Measurements from ENCODE around the gene CCNG2. TPM values are rescaled to one million over a fixed set of nuclear protein-coding genes. Genes with fewer than 3 reads are reported as not detected.

Gene CCNG2
- total and polyA plus RNA-seq, 4 donors, result 1.2 to 10.8 (median 4.1) TPM

GRCh38 chr4:77155631-77156452 is 1.2 kb upstream of the CCNG2 start:
- 34% methylated on average over 15 of the region's 15 CpGs for WGBS
- Histone ChIP-seq H3K27me3 (ENCODE audit: control insufficient read depth in 4 of 4, insufficient read depth in 4 of 4, low read length in 3 of 4) (no peaks in the 10 kb centered on the region), H3K27ac (ENCODE audit: low read depth in 1 of 2, low read length in 2 of 2) (peak overlapping the region in 1 of 2 donors; percentile 32), H3K36me3 (ENCODE audit: control insufficient read depth in 4 of 4, insufficient read depth in 3 of 4, low read depth in 1 of 4, low read length in 3 of 4) (peaks cover 0 to 5% (median 0%) of the 10 kb centered on the region in 4 donors), H3K9ac (ENCODE audit: low read depth in 1 of 2, low read length in 2 of 2) (peak overlapping the region; percentile 5 to 23), H3K4me3 (ENCODE audit: low read depth in 1 of 3, low read length in 3 of 3) (peak overlapping the region; percentile 69 to 96 (median 74)), H3K9me3 (ENCODE audit: control insufficient read depth in 4 of 4, low read length in 3 of 4) (no peaks in the 10 kb centered on the region), H3K4me1 (ENCODE audit: control insufficient read depth in 4 of 4, insufficient read depth in 4 of 4, low read length in 3 of 4) (peaks cover 0 to 25% (median 8%) of the 10 kb centered on the region in 4 donors)
- DNase-seq (ENCODE audit: low spot score), result no peak
- TF ChIP-seq TAF1 (conservative IDR thresholded peaks at IDR 0.05) (no peak), EGR1 (IDR thresholded peaks at IDR 0.05; ENCODE audit: low read depth in 2 of 2) (no peak), CTCF (IDR thresholded peaks at IDR 0.05; ENCODE audit: low read depth, low read length, missing input control) (no peak), NR2F2 (IDR thresholded peaks at IDR 0.05) (no peak), HNF4G (IDR thresholded peaks at IDR 0.05) (no peak), REST (IDR thresholded peaks at IDR 0.05) (no peak), MAX (IDR thresholded peaks at IDR 0.05) (no peak), JUND (IDR thresholded peaks at IDR 0.05) (no peak), RAD21 (IDR thresholded peaks at IDR 0.05) (no peak)

- Histone ChIP-seq H3K27ac (ENCODE audit: low read depth in 1 of 2, low read length in 2 of 2) (peak overlapping the region; percentile 76 to 96), H3K27me3 (ENCODE audit: control insufficient read depth in 4 of 4, insufficient read depth in 4 of 4, low read length in 3 of 4) (no peaks in the 10 kb centered on the region), H3K9me3 (ENCODE audit: control insufficient read depth in 4 of 4, low read length in 3 of 4) (no peaks in the 10 kb centered on the region), H3K4me3 (ENCODE audit: low read depth in 1 of 3, low read length in 3 of 3) (peak overlapping the region; percentile 69 to 96 (median 74)), H3K36me3 (ENCODE audit: control insufficient read depth in 4 of 4, insufficient read depth in 3 of 4, low read depth in 1 of 4, low read length in 3 of 4) (peaks cover 0 to 6% (median under 1%) of the 10 kb centered on the region in 4 donors), H3K4me1 (ENCODE audit: control insufficient read depth in 4 of 4, insufficient read depth in 4 of 4, low read length in 3 of 4) (peaks cover 0 to 25% (median 8%) of the 10 kb centered on the region in 4 donors), H3K9ac (ENCODE audit: low read depth in 1 of 2, low read length in 2 of 2) (peak overlapping the region; percentile 0 to 23)
- DNase-seq (ENCODE audit: low spot score), result peak; percentile 87
- WGBS, result under 1% methylated on average over 17 of the region's 17 CpGs
- TF ChIP-seq SP1 (IDR thresholded peaks at IDR 0.05) (peak; percentile 85), ATF3 (IDR thresholded peaks at IDR 0.05) (no peak), JUND (IDR thresholded peaks at IDR 0.05) (peak; percentile 42 to 50), CTCF (IDR thresholded peaks at IDR 0.05; ENCODE audit: low read depth, low read length, missing input control) (no peak), YY1 (IDR thresholded peaks at IDR 0.05) (peak; percentile 56), REST (IDR thresholded peaks at IDR 0.05) (no peak), HNF4A (conservative IDR thresholded peaks at IDR 0.05) (no peak), NR2F2 (IDR thresholded peaks at IDR 0.05) (no peak), HNF4G (IDR thresholded peaks at IDR 0.05) (no peak), RAD21 (IDR thresholded peaks at IDR 0.05) (peak in 1 of 2 donors; percentile 7), ZBTB33 (IDR thresholded peaks at IDR 0.05) (no peak), MAX (IDR thresholded peaks at IDR 0.05) (no peak)
Observed at GRCh38 chr4:77156533-77156911, 485 bp upstream of the CCNG2 start.
